Nephron (organoid): ENCODE results near the gene MOV10L1.

Experiments
- H3K27ac Mint-ChIP-seq, 3 experiments: 2 replicates each; pipeline ENCODE4 v1.8.0; 2020; ENCODE audit warnings: mixed read lengths in 3 of 3, mild to moderate bottlenecking in 2 of 3, moderate library complexity in 1 of 3
- H3K27me3 Mint-ChIP-seq: 2 replicates; pipeline ENCODE4 v1.8.0; 2021; ENCODE audit warnings: low read depth, mild to moderate bottlenecking, moderate library complexity, mixed read lengths
- H3K36me3 Mint-ChIP-seq: 2 replicates; pipeline ENCODE4 v1.8.0; 2020; ENCODE audit warnings: low read depth, mixed read lengths
- H3K4me1 Mint-ChIP-seq: 2 replicates; pipeline ENCODE4 v1.8.0; 2020; ENCODE audit warnings: mixed read lengths
- H3K4me3 Mint-ChIP-seq, 3 experiments: 2 replicates each; pipeline ENCODE4 v1.8.0; 2020; ENCODE audit warnings: mild to moderate bottlenecking in 3 of 3, mixed read lengths in 3 of 3, moderate library complexity in 2 of 3
- H3K9me3 Mint-ChIP-seq: 2 replicates; pipeline ENCODE4 v1.8.0; 2020; ENCODE audit warnings: mixed read lengths
- CTCF ChIP-seq, 3 experiments: fragments of 200-600 bp; sonication (generic); IDR thresholded peaks; one replicate each; pipeline ENCODE4 v1.5.0; 2021; ENCODE audit warnings: antibody characterized with exemption in 3 of 3; ENCODE audit not compliant: unreplicated experiment in 3 of 3

The MOV10L1 gene

GRCh38 chr22:50174382-50175190 lies 84.8 kb downstream of the MOV10L1 start:
- no peaks in the 10 kb centered on the region for H3K9me3 Mint-ChIP-seq
- H3K4me3 Mint-ChIP-seq = no peak overlapping the region
- H3K27ac Mint-ChIP-seq = no peak overlapping the region
- TF ChIP-seq CTCF (IDR thresholded peaks at IDR 0.05; ENCODE audit: unreplicated experiment in 3 of 3) = no peak
- peaks cover 36% of the 10 kb centered on the region for H3K27me3 Mint-ChIP-seq
- no peaks in the 10 kb centered on the region for H3K36me3 Mint-ChIP-seq
- no peaks in the 10 kb centered on the region for H3K4me1 Mint-ChIP-seq

- H3K4me1 Mint-ChIP-seq = no peaks in the 10 kb centered on the region
- H3K9me3 Mint-ChIP-seq = no peaks in the 10 kb centered on the region
- H3K4me3 Mint-ChIP-seq = peak overlapping the region in 1 of 3 experiments; percentile 39
- H3K36me3 Mint-ChIP-seq = no peaks in the 10 kb centered on the region
- TF ChIP-seq CTCF (IDR thresholded peaks at IDR 0.05; ENCODE audit: unreplicated experiment in 3 of 3) = no peak
- no peak overlapping the region for H3K27ac Mint-ChIP-seq
- peaks cover 36% of the 10 kb centered on the region for H3K27me3 Mint-ChIP-seq
Observed at GRCh38 chr22:50175191-50175461, 85.3 kb downstream of the MOV10L1 start.

- Mint-ChIP-seq H3K4me1 (no peaks in the 10 kb centered on the region), H3K36me3 (no peaks in the 10 kb centered on the region), H3K4me3 (no peak overlapping the region), H3K27me3 (peaks cover 30% of the 10 kb centered on the region), H3K27ac (no peak overlapping the region), H3K9me3 (no peaks in the 10 kb centered on the region)
- no peak for TF ChIP-seq CTCF (IDR thresholded peaks at IDR 0.05; ENCODE audit: unreplicated experiment in 3 of 3)
Observed at GRCh38 chr22:50175921-50176849, 86.4 kb downstream of the MOV10L1 start.

- H3K4me1 Mint-ChIP-seq = no peaks in the 10 kb centered on the region
- H3K4me3 Mint-ChIP-seq = no peak overlapping the region
- H3K27me3 Mint-ChIP-seq = peaks cover 23% of the 10 kb centered on the region
- no peaks in the 10 kb centered on the region for H3K9me3 Mint-ChIP-seq
- H3K27ac Mint-ChIP-seq = no peak overlapping the region
- no peaks in the 10 kb centered on the region for H3K36me3 Mint-ChIP-seq
- no peak for TF ChIP-seq CTCF (IDR thresholded peaks at IDR 0.05; ENCODE audit: unreplicated experiment in 3 of 3)
Observed at GRCh38 chr22:50176850-50177536, 87.2 kb downstream of the MOV10L1 start.

GRCh38 chr22:50177537-50178470 lies 88.0 kb downstream of the MOV10L1 start:
- no peak overlapping the region for H3K4me3 Mint-ChIP-seq
- no peaks in the 10 kb centered on the region for H3K36me3 Mint-ChIP-seq
- no peak for TF ChIP-seq CTCF (IDR thresholded peaks at IDR 0.05; ENCODE audit: unreplicated experiment in 3 of 3)
- no peak overlapping the region for H3K27ac Mint-ChIP-seq
- no peaks in the 10 kb centered on the region for H3K9me3 Mint-ChIP-seq
- H3K4me1 Mint-ChIP-seq = no peaks in the 10 kb centered on the region
- H3K27me3 Mint-ChIP-seq = peaks cover 17% of the 10 kb centered on the region
